HG03135 (cell line): ENCODE measurements around the gene CRLF1.

Experiments used
- ATAC-seq: cut with Tn5 transposase; IDR thresholded peaks from one replicate; pipeline ENCODE4 v1.9.1; 2021; ENCODE audit warnings: mild to moderate bottlenecking, moderate library complexity; ENCODE audit not compliant: unreplicated experiment

Gene CRLF1

GRCh38 chr19:18606281-18607225, at the start of gene CRLF1:
TSS of gene CRLF1 (minus strand) at chr19:18606799. CDS start at chr19:18606656, 143 bp downstream.
- ATAC-seq = no peak

- no peak for ATAC-seq
Measured at GRCh38 chr19:18655173-18655844, 48.7 kb upstream of the CRLF1 start.

GRCh38 chr19:18654469-18654868, 47.9 kb upstream of the CRLF1 start:
- no peak for ATAC-seq

GRCh38 chr19:18653853-18654252, 47.3 kb upstream of the CRLF1 start:
- no peak for ATAC-seq

GRCh38 chr19:18651733-18652132, 45.1 kb upstream of the CRLF1 start:
- no peak for ATAC-seq

- no peak for ATAC-seq
Measured at GRCh38 chr19:18651300-18651699, 44.7 kb upstream of the CRLF1 start.

- no peak for ATAC-seq
Measured at GRCh38 chr19:18650468-18651041, 44.0 kb upstream of the CRLF1 start.

GRCh38 chr19:18650021-18650390, 43.4 kb upstream of the CRLF1 start:
- no peak for ATAC-seq

GRCh38 chr19:18649371-18650020, 42.9 kb upstream of the CRLF1 start:
- ATAC-seq = no peak

- no peak for ATAC-seq
Measured at GRCh38 chr19:18648973-18649315, 42.3 kb upstream of the CRLF1 start.

- ATAC-seq = no peak
Measured at GRCh38 chr19:18647807-18648206, 41.2 kb upstream of the CRLF1 start.

- ATAC-seq = no peak
Measured at GRCh38 chr19:18647371-18647767, 40.8 kb upstream of the CRLF1 start.

- no peak for ATAC-seq
Measured at GRCh38 chr19:18646535-18647370, 40.2 kb upstream of the CRLF1 start.

- no peak for ATAC-seq
Measured at GRCh38 chr19:18645035-18645511, 38.5 kb upstream of the CRLF1 start.

- ATAC-seq = no peak
Measured at GRCh38 chr19:18644196-18645034, 37.8 kb upstream of the CRLF1 start.

GRCh38 chr19:18639706-18640243, 33.2 kb upstream of the CRLF1 start:
- no peak for ATAC-seq

- ATAC-seq = no peak
Measured at GRCh38 chr19:18637673-18638630, 31.4 kb upstream of the CRLF1 start.
